ENCODE data around the gene MATCAP1. TPM values are rescaled to one million over a fixed set of nuclear protein-coding genes. Genes with fewer than 3 reads are reported as not detected.
A peak's percentile ranks its signal among the peaks of the same experiment; 100 is the strongest.

The MATCAP1 gene
- total and polyA plus RNA-seq, 2 experiments from 2014 or later = 3.8 to 6.4 TPM

DNA sequence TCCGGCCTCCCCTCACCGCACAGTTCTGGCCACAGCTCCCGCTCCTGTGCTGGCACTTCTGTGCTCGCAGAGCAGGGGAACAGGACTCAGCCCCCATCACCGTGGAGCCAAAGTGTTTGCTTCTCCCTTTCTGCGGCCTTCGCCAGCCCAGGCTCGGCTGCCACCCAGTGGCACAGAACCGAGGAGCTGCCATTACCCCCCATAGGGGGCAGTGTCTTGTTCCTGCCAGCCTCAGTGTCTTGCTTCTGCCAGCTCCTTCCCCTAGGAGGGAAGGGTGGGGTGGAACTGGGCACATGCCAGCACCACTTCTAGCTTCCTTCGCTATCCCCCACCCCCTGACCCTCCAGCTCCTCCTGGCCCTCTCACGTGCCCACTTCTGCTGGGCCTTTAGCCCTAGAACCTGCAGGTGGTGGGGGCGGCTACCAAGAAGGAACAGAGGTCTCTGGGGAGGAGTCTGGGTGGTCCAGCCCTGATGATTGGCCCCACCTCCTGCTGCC lies 14.5 kb upstream of the MATCAP1 start:
- H3K36me3 ChIP-seq (ENCODE audit: low read depth) = peaks cover 21% of the 10 kb centered on the region; the same call in 1 of the 2 replicates
- H3K9ac ChIP-seq = no peak overlapping the region
- H3K9me3 ChIP-seq (ENCODE audit: low read depth) = no peaks in the 10 kb centered on the region
- no peaks in the 10 kb centered on the region for H4K20me1 ChIP-seq (ENCODE audit: insufficient read depth)
- peak; percentile 65 for DNase-seq
- no peak overlapping the region for H3K4me2 ChIP-seq (ENCODE audit: unreplicated experiment)
- no peaks in the 10 kb centered on the region for H3K9me2 ChIP-seq (ENCODE audit: insufficient read depth)
- peaks cover 8% of the 10 kb centered on the region for H3K4me1 ChIP-seq (ENCODE audit: insufficient read depth)
- 61 to 63% methylated on average over 11 to 12 of the region's 12 CpGs for WGBS, 2 experiments (ENCODE audit: low coverage in 1 of 2, low lambda C conversion rate in 2 of 2, missing lambda C conversion rate in 2 of 2)
- H3K79me2 ChIP-seq (ENCODE audit: insufficient read depth) = peaks cover 26% of the 10 kb centered on the region
- no peak overlapping the region for H2AFZ ChIP-seq
- no peak overlapping the region for H3K27ac ChIP-seq
- H3F3A ChIP-seq (ENCODE audit: insufficient read depth) = peaks cover 10% of the 10 kb centered on the region; the same call in 1 of the 2 replicates
- H3K4me3 ChIP-seq = no peak overlapping the region
- H3K27me3 ChIP-seq (replicated peaks; ENCODE audit: insufficient read depth) = no peaks in the 10 kb centered on the region
- in situ Hi-C loops (cut with MboI) = no loop called here
- TF ChIP-seq EZH2 (IDR thresholded peaks at IDR 0.05; ENCODE audit: insufficient read depth, poor library complexity, severe bottlenecking) (no peak), EZH2phosphoT487 (IDR thresholded peaks at IDR 0.05; ENCODE audit: insufficient read depth, low read depth) (no peak)

DNA sequence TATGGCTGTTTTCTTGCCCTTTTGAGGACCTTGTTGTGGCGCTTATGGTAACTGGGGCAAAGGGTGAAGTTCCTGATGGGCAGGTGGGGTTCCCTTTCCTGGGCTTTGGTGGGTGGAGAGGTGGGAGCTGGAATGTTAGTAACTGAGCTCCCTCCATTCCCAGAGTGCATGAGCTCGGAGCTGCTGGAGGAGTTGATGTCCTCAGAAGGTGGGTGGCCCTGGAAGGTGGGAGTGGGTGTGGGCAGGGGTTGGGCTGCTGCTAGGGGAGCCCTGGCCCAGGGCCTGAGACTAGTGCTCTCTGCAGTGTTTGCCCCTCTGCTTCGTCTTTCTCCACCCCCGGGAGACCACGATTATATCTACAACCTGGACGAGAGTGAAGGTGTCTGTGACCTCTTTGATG lies 13.9 kb upstream of the MATCAP1 start:
- H3K9ac ChIP-seq = no peak overlapping the region
- H3K4me2 ChIP-seq (ENCODE audit: unreplicated experiment) = no peak overlapping the region
- no peaks in the 10 kb centered on the region for H4K20me1 ChIP-seq (ENCODE audit: insufficient read depth)
- no peaks in the 10 kb centered on the region for H3K27me3 ChIP-seq (replicated peaks; ENCODE audit: insufficient read depth)
- no peaks in the 10 kb centered on the region for H3K9me3 ChIP-seq (ENCODE audit: low read depth)
- H3K4me3 ChIP-seq = no peak overlapping the region
- H2AFZ ChIP-seq = no peak overlapping the region
- H3K4me1 ChIP-seq (ENCODE audit: insufficient read depth) = peaks cover 11% of the 10 kb centered on the region
- peaks cover 32% of the 10 kb centered on the region for H3K79me2 ChIP-seq (ENCODE audit: insufficient read depth)
- TF ChIP-seq EZH2phosphoT487 (IDR thresholded peaks at IDR 0.05; ENCODE audit: insufficient read depth, low read depth) (no peak), EZH2 (IDR thresholded peaks at IDR 0.05; ENCODE audit: insufficient read depth, poor library complexity, severe bottlenecking) (no peak)
- in situ Hi-C loops (cut with MboI) = no loop called here
- no peak for DNase-seq
- H3K9me2 ChIP-seq (ENCODE audit: insufficient read depth) = no peaks in the 10 kb centered on the region
- H3F3A ChIP-seq (ENCODE audit: insufficient read depth) = peaks cover 10% of the 10 kb centered on the region; the same call in 1 of the 2 replicates
- whole genome bisulfite sequencing, 2 experiments (ENCODE audit: low coverage in 1 of 2, low lambda C conversion rate in 2 of 2, missing lambda C conversion rate in 2 of 2) = 79 to 83% methylated on average over 6 of the region's 6 CpGs
- peaks cover 21% of the 10 kb centered on the region; the same call in 1 of the 2 replicates for H3K36me3 ChIP-seq (ENCODE audit: low read depth)
- H3K27ac ChIP-seq = no peak overlapping the region

DNA sequence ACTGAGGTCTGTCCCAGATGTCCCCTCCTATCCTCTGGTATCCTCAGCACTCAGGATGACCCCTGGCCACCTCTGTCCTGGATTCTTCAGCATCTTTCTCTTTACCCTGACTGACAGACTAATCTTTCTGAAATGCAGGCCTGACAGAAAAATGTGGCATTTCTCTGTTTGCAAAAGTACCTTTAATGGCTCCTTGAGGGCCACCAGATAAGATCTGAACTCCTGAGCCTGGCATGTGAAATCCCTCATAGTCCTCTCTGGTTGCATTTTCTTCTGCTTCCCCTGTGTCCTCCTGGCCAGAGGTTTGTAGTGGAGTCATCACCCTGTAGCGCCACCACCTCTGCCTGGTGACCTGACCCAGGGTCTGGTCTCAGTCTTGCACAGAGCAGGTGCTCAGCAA lies 13.1 kb upstream of the MATCAP1 start:
- Histone ChIP-seq H3K36me3 (ENCODE audit: low read depth) (peaks cover 21% of the 10 kb centered on the region; the same call in 1 of the 2 replicates), H2AFZ (no peak overlapping the region), H4K20me1 (ENCODE audit: insufficient read depth) (no peaks in the 10 kb centered on the region), H3K4me2 (ENCODE audit: unreplicated experiment) (no peak overlapping the region), H3K79me2 (ENCODE audit: insufficient read depth) (peaks cover 39% of the 10 kb centered on the region), H3K9me3 (ENCODE audit: low read depth) (no peaks in the 10 kb centered on the region), H3K9ac (no peak overlapping the region), H3K9me2 (ENCODE audit: insufficient read depth) (no peaks in the 10 kb centered on the region), H3K4me1 (ENCODE audit: insufficient read depth) (peaks cover 11% of the 10 kb centered on the region), H3K27me3 (replicated peaks; ENCODE audit: insufficient read depth) (no peaks in the 10 kb centered on the region), H3K4me3 (no peak overlapping the region), H3F3A (ENCODE audit: insufficient read depth) (peaks cover 10% of the 10 kb centered on the region; the same call in 1 of the 2 replicates), H3K27ac (no peak overlapping the region)
- no peak for TF ChIP-seq EZH2phosphoT487 (IDR thresholded peaks at IDR 0.05; ENCODE audit: insufficient read depth, low read depth)
- no peak for TF ChIP-seq EZH2 (IDR thresholded peaks at IDR 0.05; ENCODE audit: insufficient read depth, poor library complexity, severe bottlenecking)
- in situ Hi-C loops (cut with MboI) = no loop called here
- 100% methylated on average over 1 of the region's 1 CpG for WGBS, 2 experiments (ENCODE audit: low coverage in 1 of 2, low lambda C conversion rate in 2 of 2, missing lambda C conversion rate in 2 of 2)
- no peak for DNase-seq

DNA sequence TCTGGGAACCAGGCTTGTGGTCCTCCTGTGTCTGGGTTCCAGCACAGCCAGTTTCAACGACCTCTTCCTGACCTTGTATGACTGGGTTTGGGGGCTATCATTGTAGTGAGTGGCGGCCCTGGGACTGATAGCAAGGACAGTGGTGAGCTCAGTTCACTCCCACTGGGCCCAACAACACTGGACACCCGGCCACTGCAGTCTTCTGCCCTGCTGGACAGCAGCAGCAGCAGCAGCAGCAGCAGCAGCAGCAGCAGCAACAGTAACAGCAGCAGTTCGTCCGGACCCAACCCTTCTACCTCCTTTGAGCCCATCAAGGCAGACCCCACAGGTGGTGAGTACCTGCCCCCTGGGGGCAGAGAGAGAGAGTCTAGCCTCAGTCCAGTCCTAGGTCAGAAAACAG lies 11.9 kb upstream of the MATCAP1 start:
- Histone ChIP-seq H3K4me1 (ENCODE audit: insufficient read depth) (peaks cover 11% of the 10 kb centered on the region), H2AFZ (no peak overlapping the region), H3K36me3 (ENCODE audit: low read depth) (peaks cover 21% of the 10 kb centered on the region; the same call in 1 of the 2 replicates), H3K27ac (no peak overlapping the region), H3K9ac (no peak overlapping the region), H4K20me1 (ENCODE audit: insufficient read depth) (no peaks in the 10 kb centered on the region), H3K4me2 (ENCODE audit: unreplicated experiment) (no peak overlapping the region), H3K4me3 (no peak overlapping the region), H3K27me3 (replicated peaks; ENCODE audit: insufficient read depth) (no peaks in the 10 kb centered on the region), H3F3A (ENCODE audit: insufficient read depth) (peaks cover 10% of the 10 kb centered on the region; the same call in 1 of the 2 replicates), H3K9me3 (ENCODE audit: low read depth) (no peaks in the 10 kb centered on the region), H3K79me2 (ENCODE audit: insufficient read depth) (peaks cover 39% of the 10 kb centered on the region), H3K9me2 (ENCODE audit: insufficient read depth) (no peaks in the 10 kb centered on the region)
- TF ChIP-seq EZH2 (IDR thresholded peaks at IDR 0.05; ENCODE audit: insufficient read depth, poor library complexity, severe bottlenecking) (no peak), EZH2phosphoT487 (IDR thresholded peaks at IDR 0.05; ENCODE audit: insufficient read depth, low read depth) (no peak)
- no peak for DNase-seq
- in situ Hi-C loops (cut with MboI) = no loop called here
- 83 to 91% methylated on average over 5 of the region's 5 CpGs for WGBS, 2 experiments (ENCODE audit: low coverage in 1 of 2, low lambda C conversion rate in 2 of 2, missing lambda C conversion rate in 2 of 2)

All from GM23248 (cell line).